Activated CD4-positive, alpha-beta T cell treated with anti-CD3 and anti-CD28 coated beads, Interleukin-2, amount 50 U/mL, for 1 hour (primary cell): Measurements from ENCODE around the gene ATF7IP.
"Not testable (repeated sequence)": the region's sequence is repeated elsewhere in the genome, so short reads cannot be mapped to it uniquely, and the experiment has no call there.

Experiments
- DNase-seq: peaks from one replicate; pipeline ENCODE4 v3.0.0-alpha.2; 2020

The ATF7IP gene

DNA sequence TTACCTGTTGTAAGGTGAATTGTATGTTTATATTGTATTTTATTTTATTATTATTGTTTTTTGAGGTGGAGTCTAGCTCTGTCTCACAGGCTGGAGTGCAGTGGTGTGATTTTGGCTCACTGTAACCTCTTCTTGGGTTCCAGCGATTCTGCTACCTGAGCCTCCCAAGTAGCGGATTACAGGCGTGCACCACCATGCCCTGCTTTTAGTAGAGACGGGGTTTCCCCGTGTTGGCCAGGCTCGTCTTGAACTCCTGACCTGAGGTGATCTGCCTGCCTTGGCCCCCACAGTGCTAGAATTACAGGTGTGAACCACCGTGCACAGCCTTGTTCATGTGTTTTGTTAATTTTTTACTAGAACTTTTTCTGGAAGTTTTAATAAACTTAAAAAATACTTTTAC, 3.8 kb downstream of the ATF7IP start:
- DNase-seq = no peak

DNA sequence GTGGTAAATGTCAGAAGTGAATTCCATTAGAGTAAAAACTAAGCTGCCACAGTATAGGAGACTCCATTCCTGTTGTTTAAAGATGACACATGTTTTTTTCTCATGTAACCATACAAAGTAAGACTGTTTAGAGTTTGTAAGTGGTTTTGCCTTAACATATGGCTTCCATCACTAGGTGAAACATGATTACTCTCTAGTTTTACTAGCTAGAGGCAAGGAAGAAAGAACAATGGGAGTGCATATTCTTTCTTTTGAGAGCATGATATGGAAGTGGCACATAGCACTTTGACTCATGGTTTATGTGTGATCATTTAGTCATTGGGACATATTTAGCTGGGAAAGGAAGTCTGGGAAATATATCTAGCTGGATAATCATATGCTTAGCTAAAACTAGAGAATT, 7.7 kb downstream of the ATF7IP start:
- no peak for DNase-seq

DNA sequence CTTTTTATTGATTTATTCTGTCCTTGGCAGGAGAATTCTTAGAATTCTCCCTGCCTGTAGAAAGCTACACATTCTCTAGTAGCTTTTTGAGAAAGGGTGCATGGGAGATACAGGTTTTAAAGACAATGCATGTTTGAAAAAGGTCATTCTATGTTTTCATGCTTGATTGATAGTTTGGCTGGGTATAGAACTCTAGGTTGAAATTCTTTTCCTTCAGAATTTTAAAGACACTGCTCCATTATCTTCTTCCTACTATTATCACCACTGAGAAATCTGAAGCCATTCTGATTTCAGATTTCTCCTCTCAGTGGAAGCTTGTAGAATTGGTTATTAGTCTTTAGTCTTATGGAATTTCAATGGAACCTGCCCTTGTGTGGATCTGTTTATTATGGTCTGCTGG, 14.0 kb downstream of the ATF7IP start:
- no peak for DNase-seq

DNA sequence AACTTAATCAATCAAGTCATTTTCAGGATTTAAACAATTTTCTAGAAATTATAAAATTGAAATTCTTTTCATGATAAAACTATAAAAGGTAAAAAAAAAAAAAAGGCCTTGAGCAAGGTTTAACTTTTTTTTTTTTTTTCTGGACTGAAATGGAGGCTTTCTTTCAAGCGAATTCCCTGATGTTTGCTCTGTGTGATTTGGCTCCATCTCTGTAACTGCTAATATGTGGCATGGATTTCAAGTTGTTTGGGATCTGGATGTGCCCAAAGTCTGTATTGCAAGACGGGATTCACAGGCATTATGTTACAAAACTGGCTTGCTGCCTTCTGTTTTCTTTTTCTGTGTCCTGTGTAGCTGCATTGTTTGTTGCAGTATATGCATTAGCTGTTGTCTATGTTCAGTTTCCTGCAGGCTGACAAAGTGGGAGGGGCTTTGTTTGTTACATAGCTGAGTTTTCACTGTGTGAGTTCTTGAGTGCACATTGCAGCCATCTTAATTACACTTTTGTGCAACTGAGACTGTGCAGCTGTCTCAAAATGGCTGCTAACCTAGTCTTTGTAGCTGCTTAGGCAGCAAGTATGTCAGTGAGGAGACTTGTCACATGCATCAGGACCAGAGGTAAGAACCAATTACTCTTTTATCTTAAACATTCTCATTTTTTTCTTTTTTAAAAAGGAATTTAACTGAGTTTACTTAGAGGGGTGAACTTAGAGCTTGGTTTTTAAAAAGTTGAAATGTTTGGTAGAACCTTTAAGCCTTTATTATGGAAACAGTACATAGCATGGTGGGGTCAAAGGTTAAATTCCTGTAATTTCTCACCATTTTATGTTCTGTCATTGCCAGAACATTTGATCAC, 19.5 kb downstream of the ATF7IP start:
- peak; percentile 40 for DNase-seq

DNA sequence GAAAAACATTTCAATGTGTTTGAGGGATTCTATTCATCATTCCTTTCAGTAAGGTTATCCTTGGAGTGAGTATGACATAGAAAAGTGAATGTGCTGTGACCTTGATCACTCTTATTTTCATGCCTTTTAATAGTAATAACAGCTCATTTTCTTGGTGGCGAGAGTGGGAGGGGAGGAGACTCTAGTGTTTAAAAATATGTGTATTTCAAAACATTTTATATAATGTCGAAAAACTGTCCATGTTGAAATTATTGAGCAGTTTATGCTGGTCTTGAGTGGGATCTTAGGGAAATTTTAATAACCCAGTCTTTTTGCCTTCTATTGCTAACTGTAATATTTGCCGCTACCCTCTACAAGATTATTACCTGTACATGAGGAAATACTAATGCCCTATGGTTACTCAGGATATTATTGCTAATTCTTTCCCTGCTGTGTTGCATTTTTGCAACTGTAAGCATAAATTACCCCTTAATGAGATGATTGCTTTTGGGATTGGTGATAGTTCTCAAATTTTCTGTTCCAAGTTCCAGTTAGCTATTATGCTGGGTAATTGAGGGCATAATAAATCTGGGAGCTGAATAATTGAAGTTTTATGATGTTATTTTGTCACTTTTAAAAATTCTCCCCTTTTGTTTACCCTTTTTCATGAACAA, 21.9 kb downstream of the ATF7IP start:
- DNase-seq = no peak

DNA sequence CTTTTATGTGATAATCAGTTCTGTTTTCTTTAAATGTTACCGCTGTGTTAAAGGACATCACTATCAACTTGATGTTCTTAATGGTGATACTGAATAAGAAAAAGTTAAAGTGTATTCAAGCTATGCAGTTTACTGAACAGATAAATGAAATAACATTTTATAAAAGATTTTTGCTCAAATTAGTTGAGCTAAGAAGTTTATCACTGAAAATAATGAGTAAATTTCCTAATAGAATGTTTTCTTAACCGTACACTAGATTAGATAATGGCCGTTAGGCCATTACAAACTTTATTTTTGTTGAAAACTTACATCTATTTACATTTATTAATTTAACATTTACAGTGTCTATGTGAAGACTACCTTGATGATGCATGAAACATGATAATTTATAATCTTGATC, 25.0 kb downstream of the ATF7IP start:
- no peak for DNase-seq

DNA sequence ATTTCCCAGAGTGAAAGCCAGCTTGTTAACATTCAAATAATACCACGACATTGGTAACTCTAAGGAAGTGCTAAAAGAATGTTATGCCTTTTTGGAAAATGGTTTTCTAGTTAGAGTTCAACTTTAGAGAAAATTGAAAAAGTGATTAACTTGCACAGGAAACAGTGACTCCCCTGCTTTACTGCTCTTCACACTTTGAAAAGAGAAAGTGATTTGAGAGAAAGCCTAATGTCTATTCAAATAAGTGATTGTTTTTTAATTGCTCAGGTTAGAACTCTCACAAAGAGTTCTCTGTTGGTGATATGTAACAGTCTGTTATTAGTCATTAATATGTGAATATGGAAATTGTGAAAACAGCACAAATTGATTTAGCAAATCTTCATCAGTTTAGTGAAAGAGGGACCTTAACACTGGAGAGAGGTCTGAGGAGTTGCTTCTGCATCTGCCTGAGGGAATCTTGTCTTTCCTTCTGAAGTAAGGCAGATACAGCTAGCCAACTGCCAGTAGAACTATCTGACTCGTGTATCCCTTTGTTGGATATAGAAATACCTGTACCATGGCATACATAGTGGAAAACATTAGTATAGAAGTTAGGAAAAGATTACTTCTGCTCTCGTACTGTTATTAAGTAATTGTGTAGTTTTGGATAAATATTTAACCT, 25.5 kb downstream of the ATF7IP start:
- DNase-seq = no peak

DNA sequence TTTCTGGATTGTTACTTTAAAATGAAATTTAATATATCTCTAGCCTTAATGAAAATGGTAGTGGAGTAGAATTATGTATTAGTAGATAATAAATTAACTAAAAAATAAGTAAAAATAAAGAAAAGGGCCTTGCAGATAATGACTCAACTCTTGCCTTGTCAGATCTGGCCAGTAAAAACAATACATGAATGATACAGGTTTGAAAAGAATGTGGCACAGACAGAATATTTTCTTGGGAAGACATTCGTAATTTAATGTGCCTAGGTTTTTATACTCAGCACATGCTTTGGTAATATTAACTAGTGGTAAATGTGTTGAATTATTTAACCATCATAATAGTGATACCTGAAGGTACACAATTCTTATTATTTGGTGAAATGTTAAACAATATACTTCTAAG, 28.3 kb downstream of the ATF7IP start:
- DNase-seq = no peak

DNA sequence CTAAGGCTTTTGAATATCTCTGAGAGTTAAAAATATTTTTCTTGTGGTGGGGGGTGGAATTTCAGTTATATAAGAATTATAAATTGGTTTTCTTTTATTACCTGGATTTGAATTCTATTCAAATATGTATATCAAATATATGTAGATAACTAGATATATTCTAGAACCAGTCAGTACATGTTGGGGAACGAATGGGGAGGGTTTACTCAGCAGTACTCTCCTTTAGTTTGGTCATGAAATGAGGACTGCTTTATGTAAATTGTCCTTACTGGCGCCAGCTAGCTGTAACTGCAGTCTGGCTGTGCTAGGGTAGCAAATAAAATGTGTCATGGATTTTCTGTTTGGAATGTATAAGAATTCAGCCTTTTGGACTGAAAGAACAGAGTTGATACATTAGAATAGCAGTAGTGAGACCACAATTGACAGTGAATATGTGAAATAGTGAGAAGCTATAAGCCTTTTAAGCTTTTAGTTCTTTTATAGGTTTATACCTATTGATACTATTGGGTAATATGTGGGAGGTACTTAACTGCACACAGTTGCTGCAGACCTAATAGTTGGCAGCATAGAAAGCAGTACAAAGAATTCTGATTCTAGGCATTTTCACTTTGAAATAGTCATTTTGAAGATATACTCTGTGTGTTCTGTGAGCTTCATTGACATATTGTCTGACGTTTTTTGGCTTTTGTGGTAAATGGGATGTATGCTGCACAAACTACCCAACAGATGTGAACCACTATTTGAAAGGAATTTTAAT, 29.0 kb downstream of the ATF7IP start:
- no peak for DNase-seq

DNA sequence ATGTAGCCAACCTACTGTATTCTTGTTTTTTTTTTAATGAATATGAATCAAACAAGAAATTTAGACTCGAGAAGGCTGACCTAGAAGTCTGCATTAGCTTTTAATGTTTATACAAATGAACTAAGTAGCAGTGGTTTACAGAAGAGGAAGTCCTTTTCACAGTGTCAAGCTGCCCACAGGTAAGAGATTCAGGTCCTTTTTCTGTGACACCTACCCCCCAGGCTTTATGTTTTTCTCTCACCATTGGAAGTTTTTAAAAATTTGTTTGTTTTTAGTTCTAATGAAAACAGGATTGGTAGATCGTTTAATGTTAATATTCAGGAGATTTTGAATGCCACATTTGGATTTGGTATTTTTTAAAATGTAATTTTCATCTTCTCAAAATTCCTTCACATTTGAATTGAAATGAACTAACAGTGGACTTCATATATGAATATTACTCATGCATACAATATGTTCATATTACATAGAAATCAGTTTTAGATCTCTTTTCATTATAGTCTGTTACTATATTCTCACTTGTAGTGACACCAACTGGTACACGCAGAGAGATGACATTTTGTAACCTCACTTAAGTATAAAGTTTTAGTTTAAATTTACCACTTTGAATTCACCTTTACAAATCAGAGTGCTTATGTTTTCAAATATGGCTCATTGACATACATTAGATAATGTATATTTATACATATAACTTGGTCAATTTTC, 29.7 kb downstream of the ATF7IP start:
- no peak for DNase-seq

DNA sequence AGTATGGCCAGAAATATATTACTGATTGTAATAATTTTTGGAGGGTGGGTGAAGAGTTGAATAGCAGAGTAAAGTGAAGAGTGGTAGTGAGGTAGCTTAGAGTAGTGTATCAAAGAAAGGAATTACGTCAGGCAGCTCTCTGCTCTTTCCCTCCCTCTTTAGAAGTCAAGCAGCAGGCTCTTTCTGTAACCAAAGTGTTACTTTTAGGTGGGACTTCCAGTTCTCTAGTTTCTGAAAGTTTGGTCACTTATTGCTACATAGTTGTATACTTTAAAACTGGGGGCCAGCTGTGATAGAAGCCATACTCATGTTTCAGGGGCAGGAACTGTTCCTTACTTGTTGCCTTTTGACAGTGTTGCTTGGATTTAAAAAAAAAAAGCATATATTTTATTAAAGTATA, 30.6 kb downstream of the ATF7IP start:
- no peak for DNase-seq

DNA sequence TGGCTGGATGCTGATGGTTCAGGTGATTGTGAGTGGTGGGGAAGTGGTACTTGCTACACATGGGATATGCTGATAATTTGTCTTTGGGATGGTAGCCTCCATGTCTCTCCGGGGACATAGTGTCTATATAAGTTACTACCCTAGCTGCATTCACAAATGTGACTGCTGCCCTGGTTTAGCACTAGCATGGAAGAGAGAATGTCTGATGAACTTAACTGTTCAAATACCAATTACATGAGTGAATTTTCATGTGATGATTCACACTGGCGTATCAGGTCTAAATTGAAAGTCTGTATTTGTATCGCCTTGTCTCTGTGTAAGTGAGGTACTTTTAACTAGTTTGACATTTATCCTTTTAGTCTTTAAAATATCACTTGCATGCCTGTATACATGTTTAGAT, 34.4 kb downstream of the ATF7IP start:
- no peak for DNase-seq

DNA sequence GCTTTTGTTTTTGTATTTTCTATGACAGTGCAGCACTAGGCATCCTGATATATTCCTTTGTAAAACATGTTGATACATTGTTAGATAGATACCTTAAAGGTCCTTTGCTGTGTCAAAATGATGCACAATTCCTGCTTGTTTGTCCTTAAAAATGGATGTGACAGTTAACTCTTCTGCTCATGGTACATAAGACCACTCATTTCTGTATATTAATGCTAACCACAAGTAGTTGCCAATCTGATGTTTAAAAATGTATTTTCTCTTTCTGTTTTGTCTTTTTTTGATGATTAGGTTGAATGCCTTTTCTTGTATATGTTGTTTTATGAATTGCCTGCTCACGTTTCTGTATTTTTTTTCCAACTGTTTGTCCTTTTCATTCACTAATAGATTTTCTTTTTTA, 35.1 kb downstream of the ATF7IP start:
- no peak for DNase-seq

DNA sequence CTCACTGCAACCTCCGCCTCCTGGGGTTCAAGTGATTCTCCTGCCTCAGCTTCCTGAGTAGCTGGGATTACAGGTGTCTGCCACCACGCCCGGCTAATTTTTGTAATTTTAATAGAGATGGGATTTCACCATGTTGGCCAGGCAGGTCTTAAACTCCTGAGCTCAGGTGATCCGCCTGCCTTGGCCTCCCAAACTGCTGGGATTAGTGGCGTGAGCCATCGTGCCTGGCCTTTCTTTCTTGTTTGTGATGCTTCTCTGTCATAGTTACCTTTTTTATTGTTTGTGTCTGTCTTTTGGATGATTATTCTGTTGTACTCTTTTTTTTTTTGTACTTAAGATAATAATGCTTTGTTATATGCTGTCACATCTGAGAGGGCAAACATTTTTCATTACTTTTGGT, 35.8 kb downstream of the ATF7IP start:
- not testable (repeated sequence) for DNase-seq

DNA sequence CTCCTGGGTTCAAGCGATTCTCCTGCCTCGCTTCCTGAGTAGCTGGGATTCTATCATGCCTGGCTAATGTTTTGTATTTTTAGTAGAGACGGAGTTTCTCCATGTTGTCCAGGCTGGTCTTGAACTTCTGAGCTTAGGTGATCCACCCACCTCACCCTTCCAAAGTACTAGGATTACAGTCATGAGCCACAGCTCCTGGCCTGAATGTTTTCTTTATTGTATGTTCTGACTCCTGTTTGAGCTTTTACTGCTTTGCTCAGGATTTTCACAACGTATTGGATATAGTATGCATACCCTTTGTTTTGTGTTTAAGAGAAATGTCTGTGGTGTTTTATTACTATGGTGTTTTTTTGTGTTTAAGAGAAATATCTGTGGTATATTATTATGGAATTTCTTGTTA, 37.2 kb downstream of the ATF7IP start:
- no peak for DNase-seq

DNA sequence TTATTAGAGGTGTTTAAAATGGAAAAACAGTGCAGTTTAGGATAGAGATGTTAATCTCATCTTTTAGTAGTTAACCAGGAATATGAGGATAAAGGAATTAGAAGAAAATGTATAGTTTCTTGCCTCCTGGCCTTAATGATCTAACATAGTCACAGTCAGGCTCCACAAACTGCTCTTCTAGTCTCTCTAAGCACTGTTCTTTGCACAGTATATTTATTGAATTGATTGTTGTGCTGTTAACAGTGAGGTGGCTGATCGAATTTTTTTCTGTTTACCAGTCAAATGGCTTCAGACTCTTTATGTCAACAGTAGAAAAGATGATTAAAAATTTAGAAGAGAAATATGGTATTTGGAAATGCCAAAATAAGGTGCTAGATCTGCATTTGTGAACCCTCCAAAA, 37.8 kb downstream of the ATF7IP start:
- DNase-seq = no peak

DNA sequence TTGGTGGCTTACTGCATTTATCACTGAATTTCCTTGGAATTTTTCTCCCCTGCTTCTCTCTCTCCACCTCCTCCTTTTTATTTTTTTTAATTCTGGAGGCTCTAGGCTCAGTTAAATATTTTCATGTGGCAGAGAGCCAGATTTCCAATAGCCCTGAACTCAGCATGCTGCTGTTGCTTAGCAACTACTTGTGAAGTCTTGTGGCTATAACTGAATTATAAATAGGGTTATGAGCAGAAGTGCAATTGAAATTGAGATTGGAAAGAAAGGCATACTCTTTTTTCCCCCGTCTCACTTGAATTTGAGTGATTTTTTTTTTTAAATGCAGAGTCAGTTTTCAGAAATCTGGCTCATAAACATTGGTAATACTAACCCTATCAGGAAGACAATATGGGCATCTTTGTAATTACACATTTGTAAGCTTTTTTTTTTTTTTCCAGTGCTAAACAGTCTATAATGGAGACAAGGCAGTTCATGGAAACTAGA, 38.3 kb downstream of the ATF7IP start:
- DNase-seq = no peak

DNA sequence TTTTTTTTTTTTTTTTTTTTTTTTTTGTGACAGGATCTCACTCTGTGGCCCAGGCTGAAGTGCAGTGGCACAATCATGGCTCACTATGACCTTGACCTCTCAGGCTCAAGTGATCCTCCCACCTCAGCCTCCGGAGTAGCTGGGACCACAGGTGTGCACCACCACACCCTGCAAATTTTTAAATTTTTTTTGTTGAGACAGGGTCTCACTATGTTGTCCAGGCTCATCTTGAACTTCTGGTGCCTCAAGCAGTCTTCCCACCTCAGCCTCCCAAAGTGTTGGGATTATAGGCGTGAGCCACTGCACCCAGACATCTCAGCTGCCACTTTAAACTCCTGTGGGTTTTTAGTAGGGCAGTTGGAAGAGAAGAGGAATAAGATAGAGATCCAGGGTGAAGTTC, 39.9 kb downstream of the ATF7IP start:
- DNase-seq = not testable (repeated sequence)

DNA sequence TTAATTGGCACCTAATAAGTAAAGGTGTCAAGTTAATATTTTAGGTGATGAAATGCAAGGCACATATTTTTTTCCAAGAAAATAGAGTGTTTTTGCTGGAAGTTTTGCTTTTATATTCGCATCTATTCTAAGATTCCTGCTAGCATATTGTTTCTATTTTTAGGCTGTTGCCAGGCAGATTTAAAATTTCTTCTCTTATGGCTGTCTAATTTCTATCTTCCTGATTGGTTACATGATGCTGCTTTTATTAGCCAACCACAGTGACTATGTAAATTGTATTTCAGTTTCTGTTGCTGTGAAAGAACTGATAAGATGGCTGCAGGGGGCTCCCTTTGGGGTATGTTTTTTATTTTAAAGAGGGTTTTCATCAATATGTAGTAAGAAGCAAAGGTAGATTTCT, 42.7 kb downstream of the ATF7IP start:
- DNase-seq = no peak

DNA sequence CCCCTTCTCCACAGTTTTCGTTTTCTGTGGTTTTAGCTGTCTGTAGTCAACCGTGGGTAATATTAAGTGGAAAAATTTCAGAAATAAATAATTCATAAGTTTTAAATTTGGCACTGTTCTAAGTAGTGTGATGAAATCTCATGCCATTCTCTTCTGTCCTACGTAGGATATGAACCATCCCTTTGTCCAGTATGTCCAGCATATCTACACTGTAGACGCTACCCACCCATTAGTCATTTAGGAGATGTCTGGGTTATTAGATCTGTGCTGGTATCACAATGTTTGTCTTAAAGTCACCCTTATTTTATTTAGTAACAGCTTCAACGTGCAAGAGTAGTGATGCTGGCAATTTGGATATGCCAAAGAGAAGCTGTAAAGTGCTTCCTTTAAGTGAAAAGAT, 44.7 kb downstream of the ATF7IP start:
- no peak for DNase-seq

DNA sequence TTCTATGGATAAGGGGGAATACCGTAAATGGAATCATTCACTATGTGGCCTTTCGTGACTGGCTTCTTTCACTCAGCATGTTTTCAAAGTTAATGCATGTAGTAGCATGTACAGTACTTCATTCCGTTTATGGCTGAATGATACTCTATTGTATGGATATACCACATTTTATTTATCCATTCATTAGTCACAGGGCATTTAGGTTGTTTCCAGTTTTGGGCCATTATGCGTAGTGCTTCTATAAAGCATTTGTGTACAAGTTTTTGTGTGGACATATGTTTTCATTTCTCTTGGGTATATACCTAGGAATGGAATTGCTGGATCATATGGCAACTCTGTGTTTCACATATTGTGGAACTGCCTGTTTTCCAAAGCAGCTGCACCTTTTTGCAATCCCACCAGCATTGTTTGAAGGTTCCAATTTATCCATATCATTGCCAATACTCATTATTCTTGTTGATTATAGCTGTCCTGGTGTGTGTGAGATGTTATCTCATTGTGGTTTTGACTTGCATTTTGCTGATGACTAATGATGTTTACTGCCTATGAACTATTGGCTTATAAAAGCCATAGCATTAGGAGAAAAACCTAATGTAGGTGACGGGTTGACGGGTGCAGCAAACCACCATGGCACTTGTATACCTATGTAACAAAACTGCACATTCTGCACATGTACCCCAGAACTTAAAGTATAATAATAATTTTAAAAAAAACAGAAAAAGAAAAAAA, 45.5 kb downstream of the ATF7IP start:
- DNase-seq = peak; percentile 31

DNA sequence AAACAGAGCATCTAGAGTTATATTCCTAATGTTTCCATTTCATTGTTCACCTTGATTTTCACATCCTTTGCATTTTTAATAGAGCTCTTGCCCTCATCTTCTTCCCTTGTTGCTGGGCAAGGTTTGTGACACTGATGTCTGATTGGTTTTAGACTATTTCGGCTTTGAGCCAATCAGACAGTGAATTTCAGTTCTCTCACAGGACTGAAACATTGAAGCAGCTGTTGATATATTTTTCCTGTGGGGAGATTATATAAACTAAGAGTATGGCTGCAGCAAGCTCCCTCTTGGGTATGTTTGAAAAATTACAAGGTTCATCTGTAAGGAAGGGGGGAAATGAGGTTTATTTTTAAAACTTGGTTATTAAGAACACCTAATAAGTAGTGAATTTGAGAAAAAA, 51.2 kb downstream of the ATF7IP start:
- no peak for DNase-seq
